Activated T-helper 9 cell treated with anti-CD3 and anti-CD28 coated beads, Interleukin-2, amount 50 U/mL, for 16 hours (primary cell): ENCODE data around the gene MRO.
"Not testable (repeated sequence)": the region's sequence is repeated elsewhere in the genome, so short reads cannot be mapped to it uniquely, and the experiment has no call there.

Source experiments
- DNase-seq: peaks from one replicate; pipeline ENCODE4 v3.0.0-alpha.2; 2020; ENCODE audit warnings: low read depth

The MRO gene

DNA sequence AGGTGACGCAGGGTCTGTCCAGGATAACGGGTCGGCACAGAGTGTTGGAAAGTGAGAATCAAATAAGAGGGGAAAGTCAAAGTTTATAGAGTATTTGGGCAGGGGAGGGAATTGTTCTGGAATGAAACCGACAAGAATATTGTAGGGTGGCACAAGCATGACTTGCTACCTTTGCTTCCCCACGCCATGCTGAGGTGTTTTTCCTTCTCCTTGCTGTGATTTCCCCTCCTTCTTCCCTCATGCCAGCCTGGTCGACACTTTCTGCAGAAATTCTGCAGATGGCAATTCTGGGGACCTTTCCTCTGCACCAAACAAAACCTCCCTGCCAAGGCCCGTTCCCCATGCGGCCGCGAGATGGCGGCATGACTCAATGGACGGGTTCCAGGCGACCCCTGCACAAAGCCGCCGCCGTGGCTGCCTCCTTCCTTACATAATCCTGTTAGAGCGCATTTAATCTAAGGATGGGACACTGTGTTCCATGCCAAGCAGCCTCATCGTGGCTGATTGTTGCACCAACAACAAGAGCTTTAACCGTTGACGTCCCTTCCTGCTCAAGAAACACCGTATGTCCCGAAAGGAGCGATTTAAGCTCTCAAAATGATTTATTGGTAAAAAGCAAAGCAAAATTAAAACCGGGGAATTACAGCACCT is at the start of gene MRO:
TSS of gene MRO (minus strand) at position 289 of the 651 bp plus-strand sequence. CDS start 10,616 bp downstream, outside the sequence.
- peak; percentile 64 for DNase-seq

DNA sequence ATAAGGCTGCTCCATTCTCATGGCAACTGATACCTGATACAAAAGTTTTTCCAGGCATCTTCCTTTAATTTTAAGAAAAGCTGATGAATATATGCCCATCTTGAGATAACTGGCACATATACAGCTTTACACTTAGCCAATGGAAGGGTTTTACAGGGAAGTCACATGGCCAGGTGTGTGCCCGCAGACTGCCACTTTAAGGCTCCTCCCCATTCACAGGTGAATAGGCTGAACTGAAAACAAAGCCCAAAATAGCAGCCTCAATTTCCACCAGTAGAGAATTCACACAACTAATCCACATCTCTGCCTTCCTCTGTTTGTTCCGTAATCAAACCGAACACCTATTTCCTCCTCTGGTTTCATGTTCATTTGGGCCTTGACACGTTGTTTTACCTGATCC is 49.3 kb upstream of the MRO start:
- no peak for DNase-seq

DNA sequence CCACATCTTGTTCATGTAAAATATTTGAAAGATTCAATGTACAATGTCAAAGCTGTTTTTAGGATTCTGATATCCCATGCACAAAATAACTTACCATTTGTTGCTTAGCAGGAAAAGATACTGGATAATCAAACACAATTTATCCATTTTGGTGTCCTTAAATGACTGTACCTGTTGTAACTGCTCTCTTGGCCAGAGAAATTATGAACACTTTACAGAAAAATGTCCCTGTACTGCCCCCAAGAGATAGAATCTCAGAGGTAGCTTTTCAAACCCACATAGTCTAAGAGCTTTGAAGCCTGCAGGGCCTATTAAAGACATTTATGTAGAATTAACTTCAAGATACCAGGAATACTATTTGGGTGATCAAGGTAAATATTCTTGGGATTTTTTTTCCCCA is 46.9 kb upstream of the MRO start:
- DNase-seq, result no peak

DNA sequence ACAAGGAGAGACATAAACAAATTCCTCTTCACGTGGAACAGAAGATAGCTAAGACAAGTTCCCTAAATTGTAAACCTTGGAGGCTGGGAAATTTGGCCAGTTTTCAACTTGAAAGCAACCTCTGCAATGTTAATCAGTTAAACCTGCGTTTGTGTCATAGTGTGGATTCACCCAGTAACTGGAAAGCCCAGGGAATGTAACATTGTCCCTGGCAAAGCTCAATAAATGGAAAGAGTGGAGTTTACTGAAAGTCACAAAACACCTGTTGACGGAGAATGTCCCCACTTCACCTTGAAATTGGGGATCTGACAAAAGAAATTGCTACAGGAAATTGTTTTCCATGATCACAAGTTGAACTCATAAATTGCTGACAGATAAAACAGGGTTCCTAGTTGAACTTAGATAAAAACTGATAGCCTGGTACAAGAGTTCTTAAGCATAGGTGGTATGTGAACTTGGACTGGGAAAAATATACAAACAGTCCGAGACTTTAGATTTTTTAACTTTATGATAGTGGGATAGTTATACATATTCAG is 44.1 kb upstream of the MRO start:
- no peak for DNase-seq

DNA sequence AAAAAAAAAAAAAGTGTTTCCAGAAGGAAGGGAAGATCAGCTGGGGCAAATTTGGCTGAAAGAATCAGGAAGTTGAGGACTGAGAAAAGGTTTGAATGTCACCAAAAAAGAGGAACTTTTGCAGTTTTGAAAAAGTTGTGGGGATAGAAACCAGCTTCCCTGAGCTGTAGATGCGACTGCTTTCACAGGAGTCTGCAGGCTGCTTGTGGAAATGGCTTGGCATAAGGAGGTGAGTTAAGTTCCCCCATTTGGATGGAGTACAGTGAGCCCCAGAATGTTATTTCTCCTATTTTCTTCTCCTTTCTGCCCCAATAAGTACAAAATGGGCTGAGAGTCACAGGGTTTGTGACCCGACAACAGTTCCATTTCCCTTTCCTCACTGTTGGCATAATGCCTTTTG is 42.6 kb upstream of the MRO start:
- no peak for DNase-seq

DNA sequence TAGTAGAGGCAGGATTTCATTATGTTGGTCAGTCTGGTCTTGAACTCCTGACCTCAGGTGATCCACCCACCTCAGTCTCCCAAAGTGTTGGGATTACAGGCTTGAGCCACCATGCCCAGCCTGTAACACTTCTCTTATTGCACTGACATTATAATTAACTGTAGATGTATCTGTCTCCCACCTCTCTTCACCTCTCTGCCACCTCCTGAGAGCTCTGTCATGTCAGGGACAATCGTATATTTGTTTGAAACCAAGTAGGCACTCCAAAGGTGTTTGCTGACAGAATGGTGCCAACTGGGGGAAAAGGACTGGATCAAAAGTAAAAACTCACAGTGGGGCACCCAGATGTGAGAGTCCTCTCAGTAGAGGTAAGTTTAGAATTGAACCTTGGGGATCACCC is 41.8 kb upstream of the MRO start:
- DNase-seq, result no peak

DNA sequence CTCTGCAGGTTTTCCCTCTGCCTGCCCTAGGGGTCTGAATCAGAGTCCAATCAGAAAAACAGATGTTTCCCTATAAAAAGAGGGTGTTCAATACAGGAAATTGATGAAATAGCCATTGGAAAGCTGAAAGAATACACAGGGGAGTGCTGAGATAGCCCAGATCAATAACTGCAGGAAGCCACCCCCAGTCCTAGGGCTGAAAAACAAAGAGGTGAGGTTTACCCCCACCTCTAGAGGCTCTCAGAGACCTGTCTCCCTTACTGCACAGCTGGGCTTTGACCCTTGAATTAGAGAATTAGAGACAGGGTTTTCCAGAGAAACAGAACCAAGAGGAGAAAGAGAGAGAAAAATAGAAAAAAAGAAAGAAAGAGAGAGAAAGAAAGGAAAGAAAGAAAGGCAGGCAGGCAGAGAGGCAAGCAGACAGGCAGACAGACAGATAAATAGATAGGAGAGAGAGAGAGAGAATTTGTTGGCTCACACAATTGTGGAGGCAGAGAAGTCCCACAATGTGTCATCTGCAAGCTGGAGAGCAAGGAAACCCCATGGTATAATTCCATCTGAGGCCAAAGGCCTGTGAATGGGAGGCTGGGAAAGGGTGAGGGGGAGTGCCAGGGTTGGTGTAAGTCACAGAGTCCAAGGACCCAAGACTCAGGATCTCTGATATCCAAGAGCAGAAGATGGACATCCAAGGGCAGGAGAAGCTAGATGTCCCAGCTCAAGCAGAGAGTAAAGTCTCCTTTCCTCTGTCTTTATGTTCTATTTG is 40.2 kb upstream of the MRO start:
- no peak for DNase-seq

DNA sequence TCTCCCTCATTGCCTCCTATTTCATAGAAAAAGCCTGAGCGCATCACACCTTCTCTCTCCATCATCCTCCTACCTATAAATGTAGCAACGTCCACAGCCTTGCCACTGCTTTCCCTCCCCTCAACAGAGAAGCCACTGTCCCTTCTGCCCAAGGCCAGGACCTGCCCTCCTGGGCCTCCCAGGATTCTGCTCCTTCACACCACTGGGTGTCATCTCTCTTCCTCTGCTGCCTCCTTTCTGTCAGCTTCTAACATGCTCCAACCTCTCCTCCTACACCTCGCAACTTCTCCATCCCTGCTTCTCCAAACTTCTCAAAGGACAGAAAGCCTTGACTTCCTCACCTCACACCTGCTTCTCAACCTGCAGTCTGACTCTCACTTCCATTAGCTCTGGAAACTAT is 37.9 kb upstream of the MRO start:
- DNase-seq, result no peak

DNA sequence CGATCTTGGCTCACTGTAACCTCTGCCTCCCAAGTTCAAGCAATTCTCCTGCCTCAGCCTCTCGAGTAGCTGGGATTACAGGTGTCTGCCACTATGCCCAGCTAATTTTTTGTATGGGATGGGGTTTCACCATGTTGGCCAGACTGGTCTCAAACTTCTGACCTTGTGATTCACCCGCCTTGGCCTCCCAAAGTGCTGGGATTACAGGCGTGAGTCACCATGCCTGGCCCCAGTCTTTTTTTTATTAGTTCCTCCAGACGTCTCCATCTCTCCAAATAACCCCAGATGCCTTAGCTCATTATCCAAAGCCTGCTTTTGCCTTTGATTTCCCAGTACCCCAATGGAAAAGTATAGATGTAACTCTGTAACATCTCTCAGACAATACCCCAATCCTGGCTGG is 37.4 kb upstream of the MRO start:
- not testable (repeated sequence) for DNase-seq

DNA sequence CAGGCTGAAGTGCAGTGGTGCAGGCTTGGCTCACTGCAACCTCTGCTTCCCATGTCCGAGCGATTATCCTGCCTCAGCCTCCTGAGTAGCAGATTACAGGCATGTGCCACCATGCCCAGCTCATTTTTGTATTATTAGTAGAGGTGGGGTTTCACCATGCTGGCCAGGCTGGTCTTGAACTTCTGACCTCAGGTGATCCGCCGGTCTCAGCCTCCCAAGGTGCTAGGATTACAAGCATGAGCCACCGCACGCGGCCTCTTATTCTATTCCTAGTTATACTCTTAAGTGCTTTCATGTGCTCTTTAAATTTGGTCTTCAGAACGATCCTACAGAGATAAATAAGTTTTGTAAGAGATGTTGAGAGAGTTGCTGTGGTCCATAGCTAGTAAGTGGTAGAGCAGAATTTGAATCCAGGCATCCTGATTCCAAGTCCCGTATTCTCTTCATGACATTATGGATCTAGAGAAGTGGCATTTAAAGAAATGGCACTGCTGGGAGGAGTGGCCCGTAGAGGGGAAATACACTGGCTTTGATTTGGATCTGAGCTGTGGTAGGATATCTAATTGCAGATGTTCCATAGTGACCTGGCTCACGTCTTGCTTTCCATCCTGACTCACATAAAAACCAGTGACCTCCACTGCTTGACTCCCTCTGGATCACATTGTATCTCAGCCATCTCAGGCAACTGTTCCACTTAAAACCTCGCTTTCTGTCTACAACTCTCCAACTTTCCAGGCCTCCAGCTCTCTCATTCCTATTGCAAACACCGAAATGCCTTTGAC is 36.4 kb upstream of the MRO start:
- DNase-seq, result no peak

DNA sequence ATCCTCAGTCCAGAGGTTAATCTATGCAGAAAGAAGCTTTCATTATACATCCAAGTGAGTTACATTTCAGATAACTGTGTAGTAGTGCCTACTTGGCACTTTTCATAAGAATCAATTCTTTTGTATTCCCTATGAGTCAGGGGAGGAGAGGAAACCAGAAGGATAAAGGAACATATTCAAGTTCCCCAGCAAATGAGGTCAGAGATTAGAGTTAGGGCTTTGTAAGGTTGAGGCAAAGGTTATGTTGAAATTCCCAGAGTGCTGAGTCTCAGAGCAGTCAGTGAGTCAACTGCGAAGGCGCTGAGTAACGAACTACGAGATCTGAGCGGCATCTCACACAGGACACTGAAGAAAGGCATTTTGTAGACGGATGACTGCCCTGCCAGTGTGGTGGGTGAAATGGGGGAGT is 34.1 kb upstream of the MRO start:
- no peak for DNase-seq

DNA sequence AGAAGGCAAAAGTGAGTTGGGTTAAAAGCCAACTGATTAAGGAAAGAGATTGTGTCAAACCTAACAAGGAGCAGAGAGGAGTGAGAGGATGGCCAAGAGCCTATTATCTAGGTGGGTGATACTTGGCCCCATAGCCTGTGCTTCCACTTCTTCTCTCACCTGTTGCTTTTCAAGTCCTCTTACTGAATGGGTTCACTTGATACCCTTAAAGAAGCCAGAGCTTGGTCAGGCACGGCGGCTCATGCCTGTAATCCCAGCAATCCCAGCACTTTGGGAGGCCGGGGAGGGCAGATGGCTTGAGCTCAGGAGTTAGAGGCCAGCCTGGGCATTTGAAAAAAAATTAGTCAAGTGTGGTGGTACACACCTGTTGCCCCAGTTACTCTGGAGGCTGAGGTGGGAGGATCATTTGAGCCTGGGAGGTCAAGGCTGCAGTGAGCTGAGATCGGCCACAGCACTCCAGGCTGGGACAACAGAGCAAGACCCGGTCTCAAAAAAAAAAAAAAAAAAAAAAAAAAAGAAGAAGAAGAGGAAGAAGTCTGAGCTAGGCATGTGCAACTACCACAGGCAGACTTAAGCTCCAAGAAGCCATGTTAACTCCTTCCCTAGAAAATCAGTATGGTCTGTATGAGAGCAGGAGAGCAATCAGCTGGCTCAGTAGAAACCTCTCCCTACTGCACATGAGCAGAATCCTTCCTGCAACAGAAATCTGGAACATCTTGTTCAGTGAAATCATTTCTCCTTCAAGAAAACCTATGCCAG is 30.7 kb upstream of the MRO start:
- DNase-seq, result no peak

DNA sequence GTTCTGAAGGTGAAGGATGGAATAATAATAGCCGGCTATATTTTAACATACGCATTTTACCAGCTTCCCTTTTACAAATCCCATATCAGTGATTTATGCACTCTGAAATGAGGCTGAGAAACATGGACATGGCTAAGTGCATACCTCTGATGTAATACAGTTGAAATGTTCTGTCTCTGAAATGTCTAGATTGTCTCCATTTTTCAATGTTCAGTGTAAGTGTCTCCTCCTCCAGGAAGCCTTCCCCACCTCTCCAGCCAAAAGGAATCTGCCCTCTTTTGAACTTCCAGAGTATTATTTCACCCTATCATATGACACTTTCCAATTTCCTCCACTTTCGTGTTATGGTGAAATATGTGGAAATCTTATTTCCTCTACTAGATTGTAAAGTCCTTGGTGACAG is 29.6 kb upstream of the MRO start:
- DNase-seq, result no peak

DNA sequence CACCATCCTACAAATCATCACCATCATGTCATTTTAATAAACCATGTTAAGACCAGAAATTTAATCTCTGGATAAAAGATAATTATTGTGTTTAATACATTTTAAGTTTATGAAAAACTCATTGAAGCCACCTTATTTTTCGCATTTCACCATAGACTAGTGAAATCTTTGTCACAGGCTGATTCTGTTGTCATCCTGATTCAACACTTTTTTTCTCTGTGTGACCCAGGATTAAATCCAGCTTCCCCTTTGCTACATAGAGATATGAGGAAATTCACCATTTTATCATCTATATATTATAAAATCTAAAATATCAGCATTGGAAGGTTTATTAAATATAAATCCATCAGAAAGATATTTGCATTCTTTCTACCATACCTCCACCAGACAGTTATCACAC is 29.2 kb upstream of the MRO start:
- no peak for DNase-seq

DNA sequence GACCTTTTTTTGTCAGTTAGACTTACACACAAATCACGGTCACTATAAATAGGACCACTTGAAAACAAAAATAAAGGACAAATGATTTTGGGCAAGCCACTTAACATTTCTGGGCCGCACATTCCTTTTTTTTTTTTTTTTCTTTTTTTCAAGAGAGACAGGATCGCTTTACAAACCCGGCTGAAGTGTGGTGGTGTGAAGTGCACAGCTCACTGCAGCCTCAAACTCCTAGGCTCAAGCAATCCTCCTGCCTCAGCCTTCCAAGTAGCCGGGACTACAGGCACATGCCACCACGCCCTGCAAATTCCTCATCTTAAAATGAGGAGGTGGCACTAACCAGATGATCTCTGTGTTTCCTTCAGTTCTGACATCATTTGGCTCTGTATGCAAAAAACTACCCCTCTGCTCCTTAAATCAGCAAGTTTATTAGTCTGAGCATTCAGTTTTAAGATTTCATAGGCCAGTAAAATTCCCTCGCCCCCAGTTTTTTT is 28.3 kb upstream of the MRO start:
- DNase-seq, result no peak

DNA sequence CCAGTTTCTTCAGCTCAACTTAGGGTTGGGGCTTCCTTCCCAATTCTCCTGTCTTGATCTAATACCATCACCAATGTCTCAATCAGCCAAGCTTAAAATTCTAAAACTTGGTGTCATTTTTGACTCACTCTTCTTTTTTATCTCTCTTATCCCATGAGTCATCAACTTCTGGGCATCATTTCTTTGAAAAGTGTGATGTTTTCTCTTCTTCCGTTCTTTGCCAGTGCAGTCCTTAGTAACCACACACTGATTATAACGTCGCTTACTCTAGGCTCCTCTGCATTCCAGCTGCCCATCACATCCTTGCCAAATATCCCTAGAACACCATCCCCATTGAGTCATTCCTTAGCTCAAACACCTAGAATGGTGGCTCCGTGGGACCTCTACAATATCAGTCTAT is 27.4 kb upstream of the MRO start:
- no peak for DNase-seq

DNA sequence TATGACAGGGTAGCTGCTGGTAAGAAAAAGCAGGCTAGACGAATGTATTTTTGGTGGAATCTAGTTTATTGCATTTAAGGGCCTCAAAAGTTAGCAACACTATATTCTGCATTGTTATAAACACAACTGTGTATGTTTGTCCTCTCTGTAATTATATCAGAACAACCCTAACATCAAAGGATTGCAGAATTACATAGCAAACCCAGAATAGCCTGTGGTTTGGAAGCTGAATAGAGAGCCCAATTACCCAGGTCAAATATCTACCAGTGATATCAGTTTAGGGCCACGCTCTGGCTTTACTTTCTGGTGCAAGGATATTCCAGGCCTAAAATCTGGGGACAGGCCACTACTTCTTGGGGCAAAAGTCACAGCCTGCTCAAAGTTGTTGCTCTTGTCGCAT is 25.1 kb upstream of the MRO start:
- DNase-seq, result no peak

DNA sequence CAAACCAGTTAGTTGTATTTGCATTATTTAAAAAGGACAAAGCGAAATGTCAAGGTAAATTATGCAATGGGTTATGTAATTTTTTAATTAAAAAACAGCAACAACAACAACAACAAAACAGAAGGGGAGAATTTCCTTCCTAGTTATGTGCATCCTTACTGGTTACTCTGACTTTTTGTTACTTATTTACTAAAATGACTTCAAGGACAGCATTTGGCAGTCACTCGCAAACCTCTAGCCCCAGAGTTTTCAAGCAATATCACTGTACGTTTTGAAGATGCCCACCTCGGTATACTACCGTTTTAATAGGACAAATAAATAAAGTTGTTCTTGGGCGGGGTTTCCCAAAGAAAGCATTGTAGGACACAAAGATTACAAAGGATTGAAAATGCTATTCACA is 24.7 kb upstream of the MRO start:
- DNase-seq, result no peak

DNA sequence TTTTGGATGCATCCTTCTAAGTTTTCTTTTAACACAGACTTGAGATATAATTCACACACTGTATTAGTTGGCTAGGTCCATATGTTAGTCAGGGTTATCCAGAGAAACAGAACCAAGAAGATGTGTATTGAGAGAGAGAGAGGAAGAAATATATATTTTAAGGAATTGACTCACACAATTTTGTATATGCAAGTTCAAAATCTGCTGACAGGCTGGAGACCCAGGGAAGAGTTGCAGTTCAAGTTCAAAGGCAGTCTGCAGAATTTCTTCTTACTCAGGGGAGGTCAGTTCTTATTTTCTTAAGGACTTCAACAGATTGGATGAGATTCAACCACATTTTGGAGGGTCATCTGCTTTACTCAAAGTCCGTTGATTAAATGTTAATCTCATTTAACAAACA is 23.0 kb upstream of the MRO start:
- DNase-seq, result no peak

DNA sequence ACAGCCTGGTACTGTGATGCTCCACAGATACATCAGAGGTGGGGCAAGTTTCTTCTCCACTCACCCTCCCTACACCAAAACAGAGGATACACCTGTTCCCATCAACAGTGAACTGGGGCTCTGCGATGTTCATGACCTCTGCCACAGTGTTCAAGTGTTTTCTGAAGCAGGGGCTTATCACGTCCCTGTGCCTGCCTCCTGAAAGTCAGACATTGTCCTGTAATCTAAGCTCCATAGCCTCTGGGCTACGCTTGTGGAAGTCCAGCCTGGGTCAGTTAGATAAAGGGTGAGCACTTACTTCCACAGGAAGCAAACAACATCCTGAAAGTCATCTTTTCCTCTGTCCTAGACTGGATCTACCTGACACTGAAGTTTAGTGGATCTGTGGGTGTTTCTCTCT is 20.2 kb upstream of the MRO start:
- no peak for DNase-seq

DNA sequence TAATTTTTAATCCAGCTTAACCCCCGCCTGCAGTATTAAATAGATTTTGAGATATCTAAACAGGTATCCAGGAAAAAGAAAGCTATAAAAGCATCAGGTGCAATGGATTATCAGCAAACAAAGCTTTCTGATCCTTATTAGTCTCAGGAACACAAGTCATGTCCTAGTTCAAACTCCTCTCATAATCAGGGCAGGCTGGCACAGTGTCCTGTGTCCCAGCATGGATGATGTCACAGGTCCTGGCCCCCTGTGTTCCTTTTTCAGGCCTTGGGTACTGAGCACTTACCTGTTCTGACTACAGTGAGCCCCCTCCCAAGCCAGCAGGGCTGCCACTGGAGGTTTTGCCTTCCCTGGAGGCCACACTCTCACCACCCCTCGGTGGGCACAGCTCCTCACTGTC is 19.5 kb upstream of the MRO start:
- no peak for DNase-seq

DNA sequence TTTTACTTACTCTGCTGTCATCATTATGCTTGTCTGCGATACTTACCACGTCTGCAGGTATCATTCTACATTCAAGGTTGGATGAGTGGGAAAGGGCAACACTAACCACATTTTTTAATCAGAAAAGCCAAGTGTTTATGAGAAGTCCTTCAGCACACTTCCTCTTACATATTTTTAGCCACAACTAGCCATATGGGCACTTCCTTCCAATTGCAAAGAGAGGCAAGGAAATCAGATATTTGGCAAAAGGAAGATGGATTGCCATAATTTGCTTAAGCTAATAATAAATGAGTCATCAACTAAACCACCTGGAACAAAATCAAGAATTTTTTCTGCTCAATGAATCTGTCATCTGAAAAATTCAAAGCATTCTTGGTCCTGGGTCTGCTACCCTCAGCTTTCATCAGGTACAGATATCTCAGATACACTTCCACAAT is 16.7 kb upstream of the MRO start:
- DNase-seq, result no peak
